Prostate gland (tissue), 2 donors: ENCODE measurements around the gene ANKRD2. TPM values are rescaled to one million over a fixed set of nuclear protein-coding genes. Genes with fewer than 3 reads are reported as not detected.

Experiments used
- DNase-seq: peaks from one replicate; pipeline ENCODE4 v3.0.0-alpha.2; 2019; ENCODE audit warnings: low spot score
- H3K27ac ChIP-seq, 2 donors: fragments of 200-600 bp; sonication (generic); 2 replicates each; pipeline ENCODE4 v1.5.1; 2017 to 2019
- H3K27me3 ChIP-seq: fragments of 200-600 bp; sonication (generic); replicated peaks from 2 replicates; pipeline ENCODE4 v1.5.1; 2019; ENCODE audit not compliant: insufficient read depth
- H3K36me3 ChIP-seq, 2 donors: fragments of 200-600 bp; sonication (generic); 1 replicate in 1 of 2; 2 replicates in 1 of 2; pipeline versions ENCODE4 v1.5.1 to v1.8.1; 2017 to 2019
- H3K4me1 ChIP-seq: fragments of 200-600 bp; sonication (generic); replicated peaks from 2 replicates; pipeline ENCODE4 v1.5.1; 2019
- H3K4me3 ChIP-seq, 2 donors: fragments of 200-600 bp; sonication (generic); 2 replicates each; pipeline ENCODE4 v1.5.1; 2017 to 2019
- H3K9me3 ChIP-seq: fragments of 200-600 bp; sonication (generic); 2 replicates; pipeline ENCODE4 v1.5.1; 2017
- POLR2A ChIP-seq: fragments of 450-650 bp; IDR thresholded peaks from one replicate; pipeline ENCODE4 v1.6.1; 2016; ENCODE audit warnings: antibody characterized with exemption, mild to moderate bottlenecking
- POLR2AphosphoS5 ChIP-seq: sonication (generic); formaldehyde crosslinking; IDR thresholded peaks from one replicate; pipeline ENCODE4 v1.6.1; 2017; ENCODE audit warnings: antibody characterized with exemption
- WGBS: methylation state at CpG from one replicate; pipeline ENCODE4 v1.1.5; 2018; 5-methylcytosine and 5-hydroxymethylcytosine counted together
- intact Hi-C: fragments of 100-400 bp; cut with DNase I; formaldehyde crosslinking; loops from one replicate; pipeline ENCODE4 v1.14.2; 2022
- total RNA-seq, 2 donors: library from RNA; depleted of rRNA; stranded (reverse); fragments of >200 nt; gene quantifications; one replicate each; pipeline ENCODE4 v1.1.0, GENCODE V29; 2016
- TF ChIP-seq, protein P1 (sequence below), 4 experiments: fragments of 200-600 bp in 2 of 4; fragments of 450-650 bp in 2 of 4; sonication (generic) in 2 of 4; IDR thresholded peaks; 1 replicate in 3 of 4; 2 replicates in 1 of 4; pipeline ENCODE4 v1.5.1; 2016 to 2019; ENCODE audit warnings: antibody characterized with exemption in 4 of 4, mild to moderate bottlenecking in 2 of 4, moderate library complexity in 2 of 4

The ANKRD2 gene
- total RNA-seq, 2 donors from 2014 or later, result 13.9 TPM; not detected in 1

DNA sequence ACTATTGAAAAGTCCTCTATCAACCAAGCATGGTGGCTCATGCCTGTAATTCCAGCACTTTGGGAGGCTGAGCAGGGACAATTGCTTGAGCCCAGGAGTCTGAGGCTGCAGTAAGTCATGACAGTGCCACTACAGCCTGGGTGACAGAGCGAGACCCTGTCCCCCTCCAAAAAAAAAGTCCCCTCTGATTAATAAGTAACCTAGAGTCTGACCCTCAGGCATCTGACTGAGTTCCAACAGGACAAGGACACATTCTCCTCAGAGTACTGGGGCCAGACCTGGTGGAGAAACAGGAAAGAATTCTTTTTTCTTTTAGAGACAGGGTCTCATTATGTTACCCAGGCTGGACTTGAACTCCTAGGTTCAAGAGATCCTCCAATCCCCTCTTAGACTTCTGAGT, 50.7 kb downstream of the ANKRD2 start:
- H3K27ac ChIP-seq, result no peak overlapping the region
- intact Hi-C loops, result no loop called here
- H3K27me3 ChIP-seq, result no peaks in the 10 kb centered on the region
- no peak overlapping the region for H3K4me3 ChIP-seq
- TF ChIP-seq POLR2AphosphoS5 (no peak), POLR2A (no peak)
- TF ChIP-seq, protein P1, sequence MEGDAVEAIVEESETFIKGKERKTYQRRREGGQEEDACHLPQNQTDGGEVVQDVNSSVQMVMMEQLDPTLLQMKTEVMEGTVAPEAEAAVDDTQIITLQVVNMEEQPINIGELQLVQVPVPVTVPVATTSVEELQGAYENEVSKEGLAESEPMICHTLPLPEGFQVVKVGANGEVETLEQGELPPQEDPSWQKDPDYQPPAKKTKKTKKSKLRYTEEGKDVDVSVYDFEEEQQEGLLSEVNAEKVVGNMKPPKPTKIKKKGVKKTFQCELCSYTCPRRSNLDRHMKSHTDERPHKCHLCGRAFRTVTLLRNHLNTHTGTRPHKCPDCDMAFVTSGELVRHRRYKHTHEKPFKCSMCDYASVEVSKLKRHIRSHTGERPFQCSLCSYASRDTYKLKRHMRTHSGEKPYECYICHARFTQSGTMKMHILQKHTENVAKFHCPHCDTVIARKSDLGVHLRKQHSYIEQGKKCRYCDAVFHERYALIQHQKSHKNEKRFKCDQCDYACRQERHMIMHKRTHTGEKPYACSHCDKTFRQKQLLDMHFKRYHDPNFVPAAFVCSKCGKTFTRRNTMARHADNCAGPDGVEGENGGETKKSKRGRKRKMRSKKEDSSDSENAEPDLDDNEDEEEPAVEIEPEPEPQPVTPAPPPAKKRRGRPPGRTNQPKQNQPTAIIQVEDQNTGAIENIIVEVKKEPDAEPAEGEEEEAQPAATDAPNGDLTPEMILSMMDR (IDR thresholded peaks at IDR 0.05), result no peak
- no peaks in the 10 kb centered on the region for H3K4me1 ChIP-seq
- no peaks in the 10 kb centered on the region for H3K9me3 ChIP-seq
- WGBS, result 81% methylated on average over 1 of the region's 1 CpG
- H3K36me3 ChIP-seq, result no peaks in the 10 kb centered on the region
- DNase-seq, result no peak

DNA sequence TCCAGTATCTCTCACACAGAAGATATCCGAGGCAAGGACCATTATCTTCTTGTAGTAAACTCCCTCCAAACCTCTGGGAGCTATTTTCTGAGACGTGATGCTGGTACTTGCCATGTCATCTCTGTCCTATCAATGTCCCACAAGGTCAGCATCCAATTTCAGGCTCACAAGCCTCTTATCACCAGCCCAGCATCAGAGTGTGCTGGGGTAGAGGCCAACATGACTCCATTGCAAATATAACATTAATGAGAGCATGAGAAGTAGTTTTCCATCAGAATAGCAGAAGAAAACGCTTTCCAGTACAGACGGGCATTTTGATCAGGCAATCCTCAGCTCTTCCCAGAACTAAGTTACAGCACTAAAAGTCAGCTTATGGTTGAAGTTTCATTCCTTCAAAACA, 55.2 kb downstream of the ANKRD2 start:
- no peaks in the 10 kb centered on the region for H3K36me3 ChIP-seq
- H3K27me3 ChIP-seq, result no peaks in the 10 kb centered on the region

DNA sequence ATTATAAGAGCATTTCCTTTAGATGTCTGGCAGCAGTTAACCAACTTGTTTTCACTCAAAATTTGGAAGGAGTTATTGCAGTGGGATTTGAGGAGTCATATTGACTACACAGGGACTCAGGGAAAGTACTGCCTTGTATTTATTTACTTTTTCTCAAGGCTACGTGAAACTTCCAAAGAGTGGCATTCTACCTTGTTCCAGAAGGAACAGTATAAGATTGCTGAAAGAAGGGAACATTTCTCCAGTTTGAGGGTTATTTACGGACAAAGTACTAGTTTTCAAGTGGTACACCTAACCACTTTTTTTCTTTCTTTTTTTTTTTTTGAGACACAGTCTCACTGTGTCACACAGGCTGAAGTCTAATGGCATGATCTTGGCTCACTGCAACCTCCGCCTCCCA, 55.6 kb downstream of the ANKRD2 start:
- intact Hi-C loops, result no loop called here
- no peak for TF ChIP-seq POLR2A
- Histone ChIP-seq H3K27me3 (no peaks in the 10 kb centered on the region), H3K27ac (no peak overlapping the region), H3K4me1 (no peaks in the 10 kb centered on the region), H3K4me3 (no peak overlapping the region), H3K9me3 (no peaks in the 10 kb centered on the region), H3K36me3 (no peaks in the 10 kb centered on the region)
- no peak for DNase-seq
- 78% methylated on average over 3 of the region's 3 CpGs for WGBS

More for the DNA sequence above, 55.2 kb downstream of the ANKRD2 start:
- TF ChIP-seq, protein P1 (IDR thresholded peaks at IDR 0.05), result no peak
- no peak for TF ChIP-seq POLR2AphosphoS5
- no peak for TF ChIP-seq POLR2A
- intact Hi-C loops, result no loop called here
- Histone ChIP-seq H3K4me3 (no peak overlapping the region), H3K4me1 (no peaks in the 10 kb centered on the region), H3K27ac (no peak overlapping the region), H3K9me3 (no peaks in the 10 kb centered on the region)
- WGBS, result 67% methylated on average over 4 of the region's 4 CpGs
- no peak for DNase-seq

DNA sequence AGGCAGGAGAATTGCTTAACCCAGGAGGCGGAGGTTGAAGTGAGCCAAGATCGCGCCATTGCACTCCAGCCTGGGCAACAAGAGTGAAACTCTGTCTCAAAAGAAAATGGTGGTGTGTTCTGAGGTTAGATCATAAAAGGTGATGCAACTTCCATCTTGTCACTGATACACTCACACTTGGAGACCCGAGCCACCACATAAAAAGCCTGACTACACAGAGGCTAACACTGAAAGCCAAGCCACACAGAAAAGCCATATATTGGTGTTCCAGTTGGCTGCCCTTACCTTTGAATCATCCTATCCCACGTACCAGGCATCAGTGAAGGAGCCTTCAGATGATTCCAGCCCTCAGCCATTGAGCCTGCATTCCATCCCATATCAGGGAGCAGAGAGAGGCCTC, 56.7 kb downstream of the ANKRD2 start:
- TF ChIP-seq POLR2A, result no peak
- TF ChIP-seq, protein P1 (IDR thresholded peaks at IDR 0.05), result no peak
- TF ChIP-seq POLR2AphosphoS5, result no peak
- H3K27me3 ChIP-seq, result no peaks in the 10 kb centered on the region
- no peak overlapping the region for H3K4me3 ChIP-seq
- H3K27ac ChIP-seq, result no peak overlapping the region
- no peaks in the 10 kb centered on the region for H3K9me3 ChIP-seq
- H3K36me3 ChIP-seq, result no peaks in the 10 kb centered on the region
- 95% methylated on average over 5 of the region's 5 CpGs for WGBS
- DNase-seq, result no peak
- intact Hi-C loops, result no loop called here
- H3K4me1 ChIP-seq, result no peaks in the 10 kb centered on the region

DNA sequence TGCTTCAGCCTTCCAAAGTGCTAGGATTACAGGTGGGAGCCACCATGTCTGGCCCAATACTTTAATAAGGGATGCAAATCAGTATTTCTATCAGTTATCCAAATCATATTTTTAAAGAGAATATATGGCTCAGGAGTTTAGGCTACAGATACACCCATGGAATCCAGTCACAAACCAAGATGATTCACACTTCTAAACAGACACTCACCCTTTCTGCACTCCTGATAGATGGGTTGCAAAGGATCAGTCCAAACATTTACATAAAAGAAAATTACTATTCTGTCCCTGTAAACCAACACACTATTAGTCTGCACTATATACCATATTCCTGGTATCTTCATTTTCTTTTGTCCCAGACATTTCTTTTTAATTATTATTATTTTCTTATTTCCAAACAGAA, 58.5 kb downstream of the ANKRD2 start:
- H3K9me3 ChIP-seq, result no peaks in the 10 kb centered on the region
- no peak overlapping the region for H3K4me3 ChIP-seq
- H3K27ac ChIP-seq, result no peak overlapping the region
- intact Hi-C loops, result no loop called here
- H3K36me3 ChIP-seq, result no peaks in the 10 kb centered on the region
- no peaks in the 10 kb centered on the region for H3K27me3 ChIP-seq
- no peak for DNase-seq
- H3K4me1 ChIP-seq, result no peaks in the 10 kb centered on the region
- TF ChIP-seq POLR2A (no peak), POLR2AphosphoS5 (no peak)
- TF ChIP-seq, protein P1 (IDR thresholded peaks at IDR 0.05), result no peak
